ENCODE data around the gene WNT8B.

Gene WNT8B

DNA sequence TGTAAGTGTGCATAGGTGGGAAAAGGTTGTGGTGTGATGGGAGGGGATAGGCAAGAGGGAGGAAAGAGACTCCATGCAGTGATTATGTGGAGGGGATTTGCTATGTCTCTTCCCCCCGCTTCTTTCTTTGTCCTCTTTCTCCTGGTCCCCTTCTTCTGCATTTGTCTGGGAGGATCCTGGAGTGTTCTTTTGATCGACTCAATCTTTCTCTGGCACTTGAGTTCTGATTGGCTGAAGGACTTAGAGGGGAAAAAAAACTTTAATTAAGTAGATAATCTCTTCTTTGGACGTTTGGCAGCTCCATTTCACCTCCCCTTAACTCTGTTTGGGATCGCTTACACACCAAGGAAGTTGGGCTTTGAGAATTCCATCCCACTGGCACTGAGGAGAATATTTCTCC, at the start of gene WNT8B:
TSS of gene WNT8B (plus strand) at position 301 of the 400 bp plus-strand sequence. CDS start 160 bp downstream, outside the sequence.
- no peak for DNase-seq (ENCODE audit: low read depth in 2 of 2)

DNA sequence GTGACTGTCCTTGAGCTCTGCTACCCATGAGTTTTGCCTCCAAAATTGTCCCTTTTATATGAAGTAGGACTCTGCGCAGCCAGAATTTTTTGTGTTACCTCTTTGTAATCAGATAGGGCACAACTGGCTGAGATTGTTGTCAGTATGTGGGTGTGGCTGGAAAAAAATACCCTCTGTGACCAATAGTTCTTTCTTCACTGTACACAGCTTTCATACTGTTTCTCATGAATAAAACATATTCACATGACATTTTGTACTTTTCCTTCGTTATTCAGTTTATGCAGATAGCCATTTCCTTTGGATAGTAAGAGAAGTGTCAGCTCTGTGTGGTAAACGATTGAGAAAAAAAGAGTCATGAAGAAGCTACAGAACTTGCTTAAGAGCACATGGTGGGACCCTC, 49.6 kb upstream of the WNT8B start:
- no peak for DNase-seq (ENCODE audit: low read depth in 2 of 2)

DNA sequence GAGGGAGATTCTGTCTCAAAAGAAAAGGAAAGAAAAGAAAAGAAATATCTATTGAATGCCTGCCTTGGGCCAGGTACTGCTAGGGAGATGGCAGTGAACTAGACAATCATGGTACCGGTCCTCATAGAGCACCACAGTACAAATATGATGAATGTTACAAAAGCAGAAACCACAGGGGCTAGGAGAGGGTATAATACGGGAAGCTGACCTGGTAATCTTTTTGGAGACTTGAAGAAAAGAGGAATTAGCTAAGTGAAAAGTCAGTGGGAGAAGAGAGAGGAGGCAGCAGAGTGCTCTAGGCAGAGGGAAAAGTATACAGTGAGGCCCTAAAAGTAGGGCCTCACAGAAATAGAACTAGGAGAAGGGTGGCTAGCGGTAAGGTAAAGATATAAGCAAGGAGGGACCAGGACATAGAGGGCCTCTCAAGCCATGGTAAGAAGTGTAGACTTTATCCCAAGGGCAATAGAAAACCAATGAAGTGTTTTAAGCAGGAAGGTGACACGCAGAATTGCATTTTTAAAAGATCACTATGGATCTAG, 42.8 kb upstream of the WNT8B start:
- no peak for DNase-seq (ENCODE audit: low read depth in 2 of 2)

- DNase-seq (ENCODE audit: low read depth in 2 of 2), result no peak
These were observed 35.4 kb upstream of the WNT8B start for GRCh38 chr10:100427374-100427773.

DNA sequence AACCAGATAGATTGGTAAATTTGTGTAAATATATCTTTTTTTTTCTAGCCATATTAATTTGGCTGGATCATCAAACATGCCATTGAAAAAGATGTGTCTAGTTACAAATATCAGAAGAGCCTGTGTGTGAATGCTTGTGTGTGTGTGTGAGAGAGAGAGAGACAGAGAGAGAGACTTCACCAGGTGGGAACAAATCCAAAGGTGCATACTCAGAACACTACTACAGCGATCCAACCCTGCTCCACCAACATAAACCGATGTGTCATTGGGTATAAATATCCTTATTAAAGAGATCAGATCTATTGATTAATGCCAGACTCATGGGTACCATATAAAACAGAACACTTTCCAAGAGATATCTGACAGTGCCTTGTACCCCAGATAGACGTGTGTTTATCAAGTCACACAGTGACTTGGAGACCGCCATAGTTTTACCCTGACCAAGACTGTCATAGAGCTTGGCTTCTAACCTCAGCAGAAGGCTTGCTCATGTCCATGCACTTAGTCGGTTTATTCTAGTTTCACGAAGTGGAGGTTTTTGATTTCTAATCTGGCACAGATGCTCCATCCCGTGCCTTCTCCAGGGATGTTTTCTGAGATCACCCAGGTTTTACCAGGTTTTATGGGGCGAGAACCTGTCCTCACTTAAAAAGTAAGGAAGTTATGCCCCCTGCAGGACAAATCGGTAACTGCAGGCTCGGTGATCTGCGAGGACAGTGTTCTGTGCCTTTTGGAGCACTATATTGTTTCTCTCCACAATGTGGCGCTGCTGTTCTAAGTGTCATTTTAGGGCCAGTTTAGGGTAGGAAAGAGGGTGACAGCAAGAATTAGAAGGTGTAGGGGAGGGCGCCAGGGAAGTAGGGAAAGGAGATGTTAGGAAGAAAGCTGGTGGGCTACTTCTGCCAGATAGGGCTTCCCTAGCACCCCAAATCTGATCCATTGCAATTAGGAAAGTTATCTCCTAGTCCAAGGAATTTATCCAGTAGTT, 29.3 kb upstream of the WNT8B start:
- DNase-seq (ENCODE audit: low read depth in 2 of 2), result peak; percentile 90 to 97

GRCh38 chr10:100436255-100436654, 26.6 kb upstream of the WNT8B start:
- DNase-seq (ENCODE audit: low read depth in 2 of 2), result no peak

- no peak for DNase-seq (ENCODE audit: low read depth in 2 of 2)
These were observed 24.0 kb upstream of the WNT8B start for GRCh38 chr10:100438674-100439315.

DNA sequence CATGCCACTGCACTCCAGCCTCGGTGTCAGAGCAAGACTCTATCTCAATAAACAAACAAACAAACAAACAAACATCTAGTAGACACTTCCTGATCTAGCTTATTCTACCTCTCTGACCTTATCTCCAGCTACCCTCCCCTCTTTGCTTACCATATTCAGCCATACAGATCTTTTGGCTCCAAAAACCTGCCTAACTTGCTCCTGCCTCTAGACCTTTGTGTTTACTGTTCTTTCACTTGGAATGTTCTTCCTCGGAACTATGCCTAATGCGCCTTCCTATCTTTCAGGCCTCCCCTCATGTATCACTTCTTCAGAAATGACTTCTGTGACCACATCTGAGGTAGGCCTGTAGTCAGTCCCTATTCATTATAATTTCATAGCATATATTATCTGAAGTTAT, 20.3 kb upstream of the WNT8B start:
- DNase-seq (ENCODE audit: low read depth in 2 of 2), result no peak

- no peak for DNase-seq (ENCODE audit: low read depth in 2 of 2)
These were observed 16.6 kb upstream of the WNT8B start for GRCh38 chr10:100446130-100446761.

DNA sequence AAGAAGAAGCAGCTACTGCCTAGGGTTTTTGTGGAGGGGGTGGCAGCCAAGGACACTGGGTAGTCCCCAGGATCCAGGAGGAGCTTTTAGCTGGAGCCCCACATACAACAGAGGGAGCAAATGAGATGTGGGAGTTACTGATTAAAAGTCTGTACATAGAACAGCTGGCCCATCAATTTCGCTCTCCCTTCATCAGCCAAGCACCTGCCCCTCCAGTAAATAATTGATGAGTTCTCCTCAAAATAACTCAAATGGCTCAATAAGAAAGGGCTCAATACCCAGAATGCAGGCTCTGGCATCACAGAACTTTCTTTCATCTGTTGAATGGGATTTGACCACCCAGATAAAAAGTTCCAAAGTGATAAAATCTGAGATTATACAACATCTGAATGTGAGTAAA, 15.1 kb upstream of the WNT8B start:
- no peak for DNase-seq (ENCODE audit: low read depth in 2 of 2)

GRCh38 chr10:100448951-100449350, 13.9 kb upstream of the WNT8B start:
- no peak for DNase-seq (ENCODE audit: low read depth in 2 of 2)

DNA sequence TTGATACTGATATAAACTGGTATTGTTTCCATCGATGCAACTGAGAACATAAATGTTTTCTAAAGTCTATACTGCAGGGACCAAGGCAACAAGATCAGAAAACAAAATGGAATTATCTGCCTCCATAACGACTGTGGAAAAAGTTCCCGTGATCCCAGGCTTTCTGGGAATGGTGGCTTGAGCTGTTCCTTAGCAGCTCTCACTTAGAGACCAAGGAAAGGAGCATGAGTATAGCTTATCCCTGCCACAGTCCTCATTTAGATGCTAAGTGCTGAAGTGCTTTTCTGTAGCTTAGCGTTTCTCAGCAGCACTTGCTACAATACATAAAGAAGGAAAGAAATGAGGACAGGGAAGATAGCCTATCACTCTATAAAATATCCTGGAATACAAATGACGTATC, 5.5 kb downstream of the WNT8B start:
- DNase-seq (ENCODE audit: low read depth in 2 of 2), result no peak

- no peak for DNase-seq (ENCODE audit: low read depth in 2 of 2)
These were observed 6.2 kb downstream of the WNT8B start for GRCh38 chr10:100468978-100469377.

DNA sequence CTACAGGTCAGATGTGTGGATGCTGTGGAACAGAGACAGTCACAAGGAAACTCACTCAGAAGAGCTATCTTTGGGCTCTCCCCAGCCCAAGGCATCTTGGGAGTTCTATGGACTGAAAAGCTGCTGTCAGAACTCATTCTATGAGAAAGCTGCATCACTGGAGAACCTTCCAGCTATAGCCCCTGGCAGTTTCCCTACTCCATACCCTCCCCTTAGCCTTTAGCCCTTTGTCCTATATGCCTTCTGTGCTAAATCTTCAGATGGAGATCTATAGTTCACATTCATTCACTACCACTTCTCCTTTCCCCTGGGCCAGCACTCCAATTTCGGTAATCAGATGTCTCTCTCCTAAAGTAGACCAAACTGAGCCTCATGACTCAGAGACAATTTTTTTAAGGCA, 6.9 kb downstream of the WNT8B start:
- DNase-seq (ENCODE audit: low read depth in 2 of 2), result no peak

DNA sequence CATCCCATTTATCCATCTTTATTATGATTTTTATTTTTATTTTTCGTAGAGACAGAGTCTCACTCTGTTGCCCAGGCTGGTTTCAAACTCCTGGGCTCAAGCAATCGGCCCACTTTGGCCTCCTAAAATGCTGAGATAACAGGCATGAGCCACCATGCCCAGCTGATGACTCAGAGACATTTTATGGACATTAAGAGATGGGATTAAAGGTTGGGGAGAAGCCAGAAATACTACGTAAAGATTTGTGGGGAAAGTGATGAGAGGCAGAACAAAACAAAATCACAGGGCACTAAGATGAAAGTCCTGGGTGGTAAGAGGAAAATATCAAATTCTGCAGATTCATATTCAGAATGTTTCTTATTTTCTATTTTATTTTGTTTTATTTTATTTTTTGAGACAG, 7.6 kb downstream of the WNT8B start:
- DNase-seq (ENCODE audit: low read depth in 2 of 2), result no peak

DNA sequence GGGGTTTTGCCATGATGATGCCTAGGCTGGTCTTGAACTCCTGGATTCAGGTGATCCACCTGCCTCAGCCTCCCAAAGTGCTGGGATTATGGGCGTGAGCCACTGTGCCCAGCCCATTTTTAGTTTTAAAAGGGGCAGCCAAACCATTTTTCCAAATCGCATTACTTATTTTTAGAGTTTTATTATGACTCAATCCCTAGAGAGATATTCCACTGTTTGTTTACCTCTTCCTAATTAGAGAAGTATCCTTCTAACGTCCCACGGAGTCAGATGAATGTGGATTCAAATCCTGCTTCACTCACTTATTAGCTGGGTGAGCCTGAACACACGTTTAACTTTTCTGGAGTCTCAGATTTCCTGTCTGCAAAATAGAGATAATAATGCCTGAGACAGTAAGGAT, 15.2 kb downstream of the WNT8B start:
- no peak for DNase-seq (ENCODE audit: low read depth in 2 of 2)

- DNase-seq (ENCODE audit: low read depth in 2 of 2), result no peak
These were observed 16.2 kb downstream of the WNT8B start for GRCh38 chr10:100479037-100479436.

DNA sequence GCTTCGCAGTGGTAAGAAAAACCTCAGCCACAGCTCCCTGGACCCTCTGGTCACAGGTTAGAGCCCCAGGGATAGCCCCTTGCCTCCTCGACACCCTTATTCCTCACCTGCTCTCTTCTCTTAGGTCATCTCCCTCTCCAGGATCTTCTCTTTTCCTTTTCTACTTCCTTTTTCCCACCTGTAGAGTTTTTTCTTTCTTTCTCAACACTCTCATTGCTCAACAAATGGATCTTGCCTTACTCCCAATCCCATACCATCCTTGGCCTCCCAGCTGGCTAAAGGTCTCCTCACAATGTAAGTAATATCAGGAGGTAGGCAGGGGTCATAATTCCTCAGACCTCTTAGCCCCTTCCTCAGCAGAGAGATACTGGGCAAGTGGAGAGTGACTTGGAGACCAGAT, 17.2 kb downstream of the WNT8B start:
- no peak for DNase-seq (ENCODE audit: low read depth in 2 of 2)

DNA sequence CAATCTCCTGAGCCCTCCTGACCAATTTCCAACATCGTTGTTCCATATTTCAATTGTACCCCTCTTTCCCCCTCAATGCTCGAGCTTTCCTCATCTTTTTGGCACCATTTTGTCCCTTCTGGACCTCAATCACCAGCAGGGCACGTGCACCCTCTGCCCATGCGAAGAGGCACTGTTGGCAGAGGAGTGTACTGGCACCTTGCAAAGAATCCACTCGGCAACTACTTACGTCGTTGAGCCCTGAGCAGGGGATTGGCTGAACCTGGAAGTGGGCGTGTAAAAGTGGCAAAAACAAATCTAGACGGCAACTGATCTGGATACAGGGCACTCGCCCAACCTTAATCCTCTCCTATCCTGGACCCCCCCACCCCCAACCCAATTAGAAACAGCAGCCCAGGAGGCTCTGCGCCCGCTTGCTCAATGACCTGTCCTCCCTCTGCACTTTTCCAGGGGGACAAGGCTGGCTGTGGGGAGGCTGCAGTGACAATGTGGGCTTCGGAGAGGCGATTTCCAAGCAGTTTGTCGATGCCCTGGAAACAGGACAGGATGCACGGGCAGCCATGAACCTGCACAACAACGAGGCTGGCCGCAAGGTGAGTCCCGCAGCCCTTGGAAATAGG, 18.8 kb downstream of the WNT8B start:
- peak; percentile 76 to 83 for DNase-seq (ENCODE audit: low read depth in 2 of 2)

- peak; percentile 35 to 52 for DNase-seq (ENCODE audit: low read depth in 2 of 2)
These were observed 19.5 kb downstream of the WNT8B start for GRCh38 chr10:100482181-100482833.

GRCh38 chr10:100482834-100483185, 20.0 kb downstream of the WNT8B start:
- DNase-seq (ENCODE audit: low read depth in 2 of 2), result no peak

Data from stimulated activated CD4-positive, alpha-beta T cell treated with anti-CD3 and anti-CD28 coated beads, Interleukin-15, amount 100 ng/mL, for 48 hours (primary cell).